ENCODE measurements around the gene ZNF587.
"Not testable (repeated sequence)": the region's sequence is repeated elsewhere in the genome, so short reads cannot be mapped to it uniquely, and the experiment has no call there.

DNA sequence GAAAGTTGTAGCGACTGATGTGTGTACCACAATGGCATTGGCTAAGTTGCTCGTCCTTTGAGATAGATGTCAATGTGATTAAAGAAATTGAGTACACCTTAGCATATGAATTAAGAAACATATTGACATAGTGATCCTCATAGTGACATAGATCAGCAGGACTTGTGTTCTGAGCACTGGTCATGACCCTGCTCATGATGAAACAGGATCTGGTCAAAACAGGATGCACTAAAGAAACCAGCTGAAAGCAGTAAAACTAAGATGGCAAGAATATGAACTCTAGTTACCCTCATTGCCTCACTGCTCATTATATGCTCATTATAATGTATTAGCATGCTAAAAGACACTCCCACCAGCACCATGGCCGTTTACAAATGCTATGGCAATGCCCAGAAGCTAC lies 2.5 kb upstream of the ZNF587 start:
- TF ChIP-seq, protein P1, sequence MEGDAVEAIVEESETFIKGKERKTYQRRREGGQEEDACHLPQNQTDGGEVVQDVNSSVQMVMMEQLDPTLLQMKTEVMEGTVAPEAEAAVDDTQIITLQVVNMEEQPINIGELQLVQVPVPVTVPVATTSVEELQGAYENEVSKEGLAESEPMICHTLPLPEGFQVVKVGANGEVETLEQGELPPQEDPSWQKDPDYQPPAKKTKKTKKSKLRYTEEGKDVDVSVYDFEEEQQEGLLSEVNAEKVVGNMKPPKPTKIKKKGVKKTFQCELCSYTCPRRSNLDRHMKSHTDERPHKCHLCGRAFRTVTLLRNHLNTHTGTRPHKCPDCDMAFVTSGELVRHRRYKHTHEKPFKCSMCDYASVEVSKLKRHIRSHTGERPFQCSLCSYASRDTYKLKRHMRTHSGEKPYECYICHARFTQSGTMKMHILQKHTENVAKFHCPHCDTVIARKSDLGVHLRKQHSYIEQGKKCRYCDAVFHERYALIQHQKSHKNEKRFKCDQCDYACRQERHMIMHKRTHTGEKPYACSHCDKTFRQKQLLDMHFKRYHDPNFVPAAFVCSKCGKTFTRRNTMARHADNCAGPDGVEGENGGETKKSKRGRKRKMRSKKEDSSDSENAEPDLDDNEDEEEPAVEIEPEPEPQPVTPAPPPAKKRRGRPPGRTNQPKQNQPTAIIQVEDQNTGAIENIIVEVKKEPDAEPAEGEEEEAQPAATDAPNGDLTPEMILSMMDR (IDR thresholded peaks at IDR 0.05), result not testable (repeated sequence)
- not testable (repeated sequence) for TF ChIP-seq POLR2A (IDR thresholded peaks at IDR 0.05)

All from body of pancreas (tissue), 4 donors.